ENCODE data around the gene PSMC5.
"Not testable (repeated sequence)": the region's sequence is repeated elsewhere in the genome, so short reads cannot be mapped to it uniquely, and the experiment has no call there.

DNA sequence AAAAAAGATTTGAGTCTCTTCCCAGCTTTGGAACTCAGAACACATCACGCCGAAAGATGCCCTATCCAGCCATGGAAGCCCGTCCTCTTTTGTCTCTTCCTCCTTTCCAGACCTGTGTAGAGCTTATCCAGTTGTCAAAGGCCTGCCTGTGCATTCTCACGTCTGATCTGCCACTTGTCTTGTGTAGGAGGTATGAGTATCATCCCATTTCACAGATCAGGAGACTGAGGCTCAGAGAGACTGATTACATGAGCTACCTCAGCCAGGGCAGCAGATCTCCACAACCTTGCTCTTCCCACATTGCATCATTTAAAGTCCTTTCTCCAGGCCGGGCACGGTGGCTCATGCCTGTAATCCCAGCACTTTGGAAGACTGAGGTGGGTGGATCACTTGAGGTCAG, 47.5 kb downstream of the PSMC5 start:
- TF ChIP-seq, protein P1, sequence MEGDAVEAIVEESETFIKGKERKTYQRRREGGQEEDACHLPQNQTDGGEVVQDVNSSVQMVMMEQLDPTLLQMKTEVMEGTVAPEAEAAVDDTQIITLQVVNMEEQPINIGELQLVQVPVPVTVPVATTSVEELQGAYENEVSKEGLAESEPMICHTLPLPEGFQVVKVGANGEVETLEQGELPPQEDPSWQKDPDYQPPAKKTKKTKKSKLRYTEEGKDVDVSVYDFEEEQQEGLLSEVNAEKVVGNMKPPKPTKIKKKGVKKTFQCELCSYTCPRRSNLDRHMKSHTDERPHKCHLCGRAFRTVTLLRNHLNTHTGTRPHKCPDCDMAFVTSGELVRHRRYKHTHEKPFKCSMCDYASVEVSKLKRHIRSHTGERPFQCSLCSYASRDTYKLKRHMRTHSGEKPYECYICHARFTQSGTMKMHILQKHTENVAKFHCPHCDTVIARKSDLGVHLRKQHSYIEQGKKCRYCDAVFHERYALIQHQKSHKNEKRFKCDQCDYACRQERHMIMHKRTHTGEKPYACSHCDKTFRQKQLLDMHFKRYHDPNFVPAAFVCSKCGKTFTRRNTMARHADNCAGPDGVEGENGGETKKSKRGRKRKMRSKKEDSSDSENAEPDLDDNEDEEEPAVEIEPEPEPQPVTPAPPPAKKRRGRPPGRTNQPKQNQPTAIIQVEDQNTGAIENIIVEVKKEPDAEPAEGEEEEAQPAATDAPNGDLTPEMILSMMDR (IDR thresholded peaks at IDR 0.05) = not testable (repeated sequence)
- TF ChIP-seq POLR2AphosphoS5 (IDR thresholded peaks at IDR 0.05) = not testable (repeated sequence)
